GM19324 (cell line): ENCODE measurements around the gene CRHR2.

Experiments
- ATAC-seq: cut with Tn5 transposase; IDR thresholded peaks from one replicate; pipeline ENCODE4 v1.9.1; 2021; ENCODE audit warnings: mild to moderate bottlenecking, moderate library complexity; ENCODE audit not compliant: unreplicated experiment, low FRiP score

CRHR2 gene

DNA sequence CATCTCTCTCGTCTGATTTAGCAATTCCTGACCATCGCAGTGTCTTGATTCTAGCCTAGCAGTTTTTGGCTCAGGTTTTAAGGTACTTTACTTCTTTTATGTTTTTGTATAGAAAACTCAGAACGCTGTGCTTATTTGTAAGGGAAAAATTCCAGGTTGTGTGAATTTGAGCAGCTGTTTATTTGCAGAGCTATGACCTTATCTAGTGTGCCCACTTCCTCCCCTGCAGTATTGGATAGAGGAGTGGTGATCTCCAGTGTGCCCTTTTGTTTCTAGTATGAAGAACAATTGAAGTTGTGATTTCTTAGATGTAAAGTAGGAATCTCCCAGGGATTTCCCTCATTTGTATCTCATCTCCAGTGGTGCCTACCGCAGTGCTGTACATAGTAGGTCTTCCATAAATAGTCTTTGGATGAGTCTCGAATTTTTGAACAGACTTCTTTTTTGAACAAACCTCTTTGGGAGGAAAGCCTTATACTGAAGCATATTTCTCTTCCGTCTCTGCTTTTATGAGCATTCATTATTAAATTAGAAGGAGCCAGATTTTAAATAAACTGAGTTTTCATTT lies 47.5 kb downstream of the CRHR2 start:
- ATAC-seq = no peak

- ATAC-seq = no peak
Observed at GRCh38 chr7:30634193-30634626, 48.0 kb downstream of the CRHR2 start.

DNA sequence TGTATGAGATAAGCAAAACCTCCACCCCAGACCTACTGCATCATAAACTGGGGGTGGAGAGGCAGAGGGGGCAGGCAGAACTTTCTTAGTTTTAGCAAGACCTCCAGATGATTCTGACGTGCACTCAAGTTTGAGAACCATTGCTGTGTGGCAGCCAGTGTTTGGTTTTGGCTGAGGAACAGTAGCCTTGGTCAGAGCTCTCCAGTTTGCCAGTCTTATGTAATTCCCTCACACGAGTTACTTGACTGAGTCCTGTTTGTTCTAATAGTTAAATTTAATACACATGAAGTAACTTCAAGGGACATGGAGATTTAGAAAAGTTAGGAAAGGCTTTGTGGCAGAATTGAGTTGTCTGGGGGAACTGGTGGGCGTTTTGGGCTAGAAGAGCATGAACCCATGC lies 49.0 kb downstream of the CRHR2 start:
- no peak for ATAC-seq

GRCh38 chr7:30630986-30631385 lies 51.3 kb downstream of the CRHR2 start:
- ATAC-seq = no peak

GRCh38 chr7:30627026-30627425 lies 55.2 kb downstream of the CRHR2 start:
- ATAC-seq = no peak

DNA sequence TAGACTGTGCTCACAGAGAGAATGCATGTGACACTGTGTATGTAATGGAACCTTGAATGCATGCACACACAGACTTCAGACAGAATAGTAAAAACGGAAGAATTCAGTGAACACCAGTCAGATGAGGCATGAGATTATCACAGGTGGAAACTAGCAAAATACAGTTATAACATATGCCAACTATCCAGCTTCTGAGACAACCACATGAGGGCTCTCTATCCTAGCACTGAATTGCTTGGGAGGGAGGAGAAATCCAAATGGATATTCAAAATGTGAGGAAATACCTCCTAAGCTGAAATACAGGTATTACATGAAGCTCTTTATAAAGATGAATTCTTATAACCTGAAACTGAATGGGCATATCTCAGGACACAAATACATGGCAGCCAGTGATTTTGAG lies 57.0 kb downstream of the CRHR2 start:
- ATAC-seq = no peak

GRCh38 chr7:30618961-30619360 lies 63.3 kb downstream of the CRHR2 start:
- no peak for ATAC-seq

DNA sequence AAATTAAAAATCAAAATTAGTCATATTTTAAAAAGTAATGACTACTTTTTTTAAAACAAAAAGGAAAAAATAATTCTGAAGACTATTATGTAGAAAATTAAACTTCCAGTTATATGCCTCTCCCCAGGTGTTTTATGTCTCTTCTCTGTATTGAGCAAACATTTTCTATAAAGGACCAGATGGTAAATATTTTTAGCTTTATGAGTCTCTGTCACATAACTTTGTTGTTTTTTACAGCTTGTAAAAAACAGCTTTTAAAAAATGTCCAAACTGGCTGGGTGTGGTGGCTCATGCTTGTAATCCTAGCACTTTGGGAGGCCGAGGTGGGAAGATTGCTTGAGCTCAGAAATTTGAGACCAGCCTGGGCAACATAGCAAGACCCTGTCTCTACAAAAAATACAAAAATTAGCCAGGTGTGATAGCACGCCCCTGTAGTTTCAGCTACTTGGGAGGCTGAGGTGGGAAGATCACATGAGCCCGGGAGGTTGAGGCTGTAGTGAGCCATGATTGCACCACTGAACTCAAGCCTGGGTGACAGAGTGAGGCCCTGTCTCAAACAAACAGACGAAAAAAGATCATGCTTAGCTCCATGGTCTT lies 64.1 kb downstream of the CRHR2 start:
- no peak for ATAC-seq

GRCh38 chr7:30617359-30617758 lies 64.9 kb downstream of the CRHR2 start:
- ATAC-seq = no peak

- no peak for ATAC-seq
Observed at GRCh38 chr7:30616318-30616717, 65.9 kb downstream of the CRHR2 start.

DNA sequence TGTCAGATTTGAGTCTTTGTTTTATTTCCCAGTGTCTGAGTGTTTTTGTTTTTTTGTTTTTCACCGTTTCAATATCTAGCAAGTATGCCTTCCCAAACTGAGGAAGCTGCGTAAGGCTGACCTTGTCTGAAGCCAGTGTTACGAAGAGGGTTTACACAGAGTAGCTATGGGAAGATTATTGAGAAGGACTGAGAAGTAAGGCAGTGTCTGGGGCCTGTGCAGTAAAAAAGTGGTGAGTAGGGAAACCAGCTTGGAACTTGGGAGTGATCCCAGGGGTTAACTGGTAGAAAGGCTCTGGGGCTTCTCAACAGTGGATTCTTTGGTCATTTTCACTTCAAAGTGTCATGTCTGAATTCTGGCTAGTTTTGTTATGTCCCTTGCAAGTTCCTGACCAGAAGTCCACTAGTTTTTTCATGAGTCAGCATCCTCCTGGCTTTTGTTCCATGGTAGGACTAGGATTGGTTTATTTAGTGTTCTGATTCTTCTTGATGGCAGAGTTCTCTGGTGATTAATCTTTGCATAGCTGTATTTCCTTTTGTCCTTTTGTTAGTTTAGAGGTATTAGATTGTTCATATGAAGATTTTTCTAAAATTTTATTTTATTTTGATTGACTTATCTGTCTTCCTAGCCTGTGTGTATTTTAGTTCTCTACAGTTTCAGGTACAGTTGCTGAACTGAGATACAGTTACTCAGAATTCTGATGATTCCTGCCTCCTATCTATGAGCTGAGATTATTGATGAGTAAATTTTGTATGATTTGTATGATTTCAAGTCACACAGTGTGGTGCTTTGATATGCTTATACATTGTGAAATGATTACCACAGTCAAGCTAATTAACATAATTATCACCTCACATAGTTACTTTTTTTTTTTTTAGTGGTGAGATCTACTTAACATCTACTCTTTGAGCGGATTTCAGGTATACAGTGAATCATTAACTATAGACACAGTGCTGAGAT lies 68.6 kb downstream of the CRHR2 start:
- no peak for ATAC-seq

GRCh38 chr7:30612658-30613265 lies 69.5 kb downstream of the CRHR2 start:
- no peak for ATAC-seq

- ATAC-seq = no peak
Observed at GRCh38 chr7:30605832-30606231, 76.4 kb downstream of the CRHR2 start.

GRCh38 chr7:30604901-30605300 lies 77.4 kb downstream of the CRHR2 start:
- ATAC-seq = no peak
